HG02938 (cell line): Measurements from ENCODE around the gene WEE2.
"Not testable (repeated sequence)": the region's sequence is repeated elsewhere in the genome, so short reads cannot be mapped to it uniquely, and the experiment has no call there.

Experiments
- ATAC-seq: cut with Tn5 transposase; IDR thresholded peaks from one replicate; pipeline ENCODE4 v1.9.1; 2021; ENCODE audit warnings: mild to moderate bottlenecking, moderate library complexity; ENCODE audit not compliant: unreplicated experiment

The WEE2 gene

DNA sequence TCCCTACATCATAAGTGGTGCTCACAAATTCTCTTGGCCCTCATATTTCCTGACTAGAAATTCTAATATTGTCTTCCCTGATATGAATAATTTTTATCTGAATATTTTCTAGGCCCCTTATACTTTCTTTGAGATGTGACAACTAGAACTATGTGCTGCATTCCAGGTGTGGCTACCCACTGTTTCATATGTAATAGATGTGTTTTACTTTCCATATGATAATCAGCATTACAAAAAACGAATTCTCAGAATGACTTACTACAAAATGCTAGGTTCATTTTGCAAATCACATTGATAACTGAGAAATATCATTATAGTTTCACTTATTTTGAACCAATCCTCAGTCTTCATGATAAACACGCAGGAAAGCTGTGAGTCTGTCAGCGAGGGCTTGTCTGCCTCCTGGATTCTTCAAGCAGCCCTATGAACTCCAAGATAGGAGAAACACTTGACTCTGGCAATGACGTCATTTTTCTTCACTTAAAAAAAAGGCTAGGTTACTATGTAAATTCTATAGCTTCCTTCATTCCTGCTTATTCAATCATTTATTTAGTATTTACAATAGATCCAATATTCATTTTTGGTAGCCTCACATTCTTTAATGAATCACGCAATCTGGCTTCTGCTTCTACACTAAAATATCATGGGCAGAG lies 4.6 kb downstream of the WEE2 start:
- no peak for ATAC-seq

DNA sequence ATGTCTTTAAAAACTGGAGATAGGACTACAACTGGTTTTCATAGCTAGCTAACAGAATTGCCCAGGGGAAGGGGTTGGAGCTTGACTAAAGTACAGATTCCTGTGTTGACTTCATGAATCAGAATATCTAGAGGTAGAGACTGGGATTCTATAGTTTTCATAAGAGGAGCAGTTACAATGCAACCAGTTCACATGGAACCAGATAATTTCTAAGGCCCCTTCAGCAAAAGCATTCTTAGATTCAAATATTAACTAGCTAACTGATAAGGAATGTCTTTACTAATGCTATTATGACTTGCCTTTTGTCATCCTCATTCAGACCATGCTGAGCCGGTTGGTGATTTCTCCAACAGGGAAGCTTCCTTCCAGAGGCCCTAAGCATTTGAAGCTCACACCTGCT lies 5.7 kb downstream of the WEE2 start:
- ATAC-seq: no peak

DNA sequence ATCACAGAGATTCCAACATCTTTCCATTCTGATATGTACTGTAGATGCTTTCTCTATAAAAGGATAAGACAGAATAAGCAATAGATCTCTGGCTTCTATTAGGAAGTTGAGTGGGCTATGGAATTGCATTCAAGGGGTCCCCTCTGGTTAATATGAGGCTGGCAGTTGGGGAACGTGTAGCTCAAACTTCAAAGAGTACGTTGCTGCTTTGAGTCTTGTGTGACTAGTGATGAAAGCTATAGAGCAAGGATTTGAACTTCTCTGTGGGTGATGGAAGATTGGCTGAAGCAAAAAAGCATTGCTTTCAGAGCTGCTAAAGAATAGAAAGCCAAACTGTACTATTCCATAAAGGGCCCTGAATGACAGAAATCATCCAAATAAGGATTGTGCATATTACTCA lies 6.4 kb downstream of the WEE2 start:
- no peak for ATAC-seq

DNA sequence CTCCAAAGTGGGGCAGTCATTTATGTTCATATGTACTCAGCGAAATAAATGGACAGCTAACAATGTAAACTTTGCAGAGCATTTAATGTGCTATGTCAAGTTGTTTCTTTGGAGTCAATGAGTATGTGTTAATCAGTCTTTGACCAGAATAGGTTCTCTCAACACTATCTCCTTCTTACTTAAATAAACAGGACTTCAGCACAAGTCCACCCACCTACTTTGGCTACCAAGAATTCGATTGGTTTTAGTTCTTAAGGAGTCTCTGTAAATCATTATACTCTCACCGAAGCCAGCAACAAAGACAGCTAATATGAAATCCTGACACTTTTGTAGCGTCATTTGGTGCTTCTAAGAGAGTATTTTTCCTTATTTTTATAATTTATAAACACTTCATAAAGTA lies 6.9 kb downstream of the WEE2 start:
- no peak for ATAC-seq

DNA sequence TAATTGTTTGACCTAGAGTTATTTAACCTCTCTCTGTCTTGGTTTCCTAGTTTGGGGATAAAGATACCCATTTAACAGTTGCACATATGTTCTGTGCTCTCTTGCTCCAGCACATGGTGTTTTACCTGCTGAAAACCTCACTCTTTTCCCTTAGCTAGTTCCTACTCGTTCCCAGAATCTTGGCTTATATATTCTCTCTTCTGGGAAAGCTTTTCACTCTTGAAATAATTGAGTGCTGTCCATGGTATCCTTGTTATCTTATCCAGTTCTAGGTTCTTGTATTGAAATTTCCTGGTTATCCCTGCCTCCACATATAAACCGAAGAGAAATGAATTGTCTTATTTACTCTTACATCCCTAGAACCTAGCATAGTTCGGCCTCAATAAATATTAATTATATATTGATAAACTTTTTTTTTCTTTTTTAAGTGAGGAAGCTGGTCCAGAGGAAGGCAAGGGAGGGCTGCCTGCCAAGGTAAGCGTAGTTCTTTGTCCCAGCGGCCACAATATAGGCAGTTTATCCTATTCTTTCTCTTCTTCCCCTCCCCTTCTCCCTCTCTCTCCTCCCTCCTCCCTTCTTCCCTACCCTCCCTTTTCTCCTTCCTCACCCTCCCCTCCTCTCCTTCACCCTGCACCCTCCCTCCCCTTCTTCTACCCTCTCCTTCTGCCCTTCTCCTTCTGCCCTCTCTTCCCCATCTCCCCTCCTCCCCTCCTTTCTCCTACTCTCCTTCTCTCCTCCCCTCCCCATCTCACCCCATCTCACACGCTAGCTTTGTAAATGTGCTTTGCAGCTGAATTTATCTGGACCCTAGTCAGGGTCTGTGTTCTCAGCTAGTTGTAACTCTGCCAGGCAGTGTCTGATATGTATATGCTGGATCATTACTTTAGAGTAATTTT lies 7.9 kb downstream of the WEE2 start:
- no peak for ATAC-seq

DNA sequence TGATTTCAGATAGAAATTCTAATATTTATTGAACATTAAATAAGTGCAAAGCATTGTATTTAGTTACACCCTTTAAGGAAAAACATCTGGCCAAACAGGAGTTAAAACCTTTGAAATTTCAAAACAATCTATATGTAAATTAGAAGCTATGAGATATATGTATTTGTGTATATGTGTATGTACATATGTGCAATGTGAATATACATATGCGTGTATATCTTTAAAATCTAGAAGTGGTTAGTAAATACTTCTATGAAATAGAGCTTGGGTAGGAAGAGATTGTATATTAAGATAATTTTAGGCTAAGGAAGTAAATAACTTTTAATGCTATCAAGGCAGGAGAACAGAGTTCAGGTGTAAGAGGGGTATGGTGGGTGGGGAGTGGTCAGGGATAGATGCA lies 9.3 kb downstream of the WEE2 start:
- no peak for ATAC-seq

DNA sequence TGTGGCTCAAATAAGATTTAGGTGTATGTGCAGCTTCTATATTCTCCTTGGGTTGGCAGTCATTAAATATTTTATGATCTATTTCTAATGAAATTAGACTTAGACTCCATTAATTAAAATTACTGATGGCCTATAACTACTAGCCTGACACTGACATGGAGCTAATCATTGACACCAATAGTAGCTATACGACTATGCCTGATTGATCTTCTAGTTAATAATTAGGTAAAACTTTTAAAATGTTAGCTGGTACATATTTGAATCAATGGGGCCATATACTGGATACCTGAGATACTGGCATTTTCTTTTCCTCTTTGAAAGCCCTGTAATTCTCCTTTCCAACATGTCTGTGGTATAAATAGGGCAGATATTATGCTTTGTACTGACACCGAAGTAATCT lies 14.4 kb downstream of the WEE2 start:
- ATAC-seq: peak; percentile 65

DNA sequence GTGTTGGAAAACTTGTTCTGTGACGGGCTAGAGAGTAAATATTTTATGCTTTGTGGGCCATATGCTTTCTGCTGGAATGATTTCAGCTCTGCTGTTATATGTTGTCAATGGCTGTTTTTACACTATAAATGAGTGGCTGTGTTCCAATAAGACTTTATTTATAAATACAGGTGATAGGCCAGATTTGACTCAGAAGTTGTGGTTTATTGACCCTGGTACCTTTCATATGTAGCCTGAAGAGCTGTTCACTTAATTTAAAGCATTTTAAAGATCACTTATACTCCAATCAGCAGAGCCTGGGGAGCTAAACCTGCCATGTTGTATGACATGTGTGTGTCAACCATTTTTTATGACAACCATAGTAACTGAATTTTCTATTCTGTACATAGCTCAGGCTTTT lies 20.9 kb downstream of the WEE2 start:
- ATAC-seq: no peak

DNA sequence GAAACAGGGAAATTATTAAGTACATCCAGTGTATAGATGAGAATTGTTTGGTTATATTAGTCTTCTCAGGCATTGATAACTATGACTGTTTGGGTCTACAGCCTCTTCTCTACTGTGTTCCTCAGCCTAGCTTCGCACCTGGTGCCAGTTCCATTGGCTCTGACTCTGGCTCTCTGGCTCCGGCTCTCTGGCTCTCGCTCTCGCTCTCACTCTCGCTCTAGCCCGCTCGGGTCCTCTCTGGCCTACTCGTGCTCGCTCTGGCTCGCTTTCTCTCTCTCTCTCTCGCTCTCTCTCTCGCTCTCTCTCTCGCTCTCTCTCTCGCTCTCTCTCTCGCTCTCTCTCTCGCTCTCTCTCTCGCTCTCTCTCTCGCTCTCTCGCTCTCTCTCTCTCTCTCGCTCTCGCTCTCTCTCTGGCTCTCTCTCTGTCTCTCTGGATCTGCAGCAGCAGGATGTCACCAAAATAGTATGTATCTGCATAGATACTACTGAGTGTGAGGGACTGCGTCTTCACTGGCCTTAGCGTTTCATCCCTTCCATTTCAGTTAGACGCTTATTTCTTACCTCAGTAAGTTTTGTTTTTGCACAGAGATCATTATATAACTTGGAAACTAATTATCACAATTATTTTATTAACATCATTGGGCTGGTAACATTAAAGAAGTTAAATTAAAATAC lies 23.5 kb downstream of the WEE2 start:
- no peak for ATAC-seq

DNA sequence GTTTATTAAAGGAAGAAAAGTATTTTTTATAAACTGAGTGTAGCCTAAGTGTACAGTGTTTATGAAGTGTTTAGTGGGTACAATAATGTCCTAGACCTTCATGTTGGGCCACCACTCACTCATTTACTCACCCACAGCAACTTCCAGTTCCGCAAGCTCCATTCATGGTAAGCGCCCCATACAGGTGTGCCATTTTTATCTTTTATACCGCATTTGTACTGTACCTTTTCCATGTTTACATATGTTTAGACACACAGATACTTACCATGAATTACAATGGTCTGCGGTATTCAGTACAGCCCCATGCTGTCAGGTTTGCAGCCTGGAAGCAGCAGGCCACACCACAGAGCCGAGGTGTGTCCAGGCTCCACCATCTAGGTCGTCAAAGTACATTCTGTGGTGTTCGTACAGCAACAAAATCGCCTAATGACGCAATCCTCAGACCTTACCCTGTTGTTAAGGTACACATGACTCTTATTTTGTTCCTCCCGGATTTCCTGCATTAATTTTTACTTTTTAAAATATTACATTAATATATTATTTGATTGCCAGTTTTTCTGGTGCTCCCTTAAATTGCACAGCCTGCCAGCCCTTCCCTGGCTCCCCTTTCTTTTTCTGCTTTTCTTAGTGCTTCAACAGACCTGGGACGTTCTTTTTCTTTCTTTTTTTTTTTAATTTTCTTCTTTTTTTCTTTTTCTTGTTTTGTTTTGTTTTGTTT lies 29.1 kb downstream of the WEE2 start:
- ATAC-seq: no peak

DNA sequence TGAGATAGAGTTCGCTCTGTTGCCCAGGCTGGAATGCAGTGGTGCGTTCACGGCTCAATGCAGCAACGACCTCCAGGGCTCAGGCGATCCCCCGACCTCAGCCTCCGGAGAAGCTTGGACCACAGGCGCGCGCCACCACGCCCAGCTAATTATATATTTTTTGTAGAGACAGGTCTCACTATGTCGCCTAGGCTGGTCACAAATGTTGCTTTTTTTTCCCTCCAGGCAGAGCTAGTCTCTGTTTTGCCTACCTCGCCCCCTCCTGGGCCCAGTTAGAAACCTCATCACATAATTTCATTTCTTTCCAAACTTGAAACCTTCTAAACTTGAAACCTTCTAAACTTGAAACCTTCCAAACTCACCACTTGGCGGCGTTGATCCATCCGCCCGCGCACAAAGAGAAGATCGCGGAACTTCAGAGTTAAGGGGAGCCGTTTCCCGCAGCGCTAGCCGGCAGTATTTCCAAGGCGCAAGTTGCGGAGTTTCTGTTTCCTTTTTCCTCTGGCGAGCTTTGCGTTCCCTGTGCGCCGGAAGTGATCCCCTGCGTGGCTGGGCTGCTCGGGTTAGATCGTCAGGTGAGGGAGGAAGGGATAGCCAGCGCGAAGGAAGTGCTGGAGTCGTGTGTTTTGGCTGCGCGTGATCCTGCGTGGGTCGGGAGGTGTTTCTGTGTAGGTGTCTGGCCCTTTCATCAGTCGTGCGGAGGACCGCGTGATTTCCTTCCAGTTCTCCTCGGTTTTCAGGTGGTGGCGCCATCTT lies 29.9 kb downstream of the WEE2 start, which contains the start of gene SSBP1:
TSS of gene SSBP1 (plus strand) at position 523 of the 756 bp plus-strand sequence. CDS start 809 bp downstream, outside the sequence.
- ATAC-seq: peak; percentile 89

DNA sequence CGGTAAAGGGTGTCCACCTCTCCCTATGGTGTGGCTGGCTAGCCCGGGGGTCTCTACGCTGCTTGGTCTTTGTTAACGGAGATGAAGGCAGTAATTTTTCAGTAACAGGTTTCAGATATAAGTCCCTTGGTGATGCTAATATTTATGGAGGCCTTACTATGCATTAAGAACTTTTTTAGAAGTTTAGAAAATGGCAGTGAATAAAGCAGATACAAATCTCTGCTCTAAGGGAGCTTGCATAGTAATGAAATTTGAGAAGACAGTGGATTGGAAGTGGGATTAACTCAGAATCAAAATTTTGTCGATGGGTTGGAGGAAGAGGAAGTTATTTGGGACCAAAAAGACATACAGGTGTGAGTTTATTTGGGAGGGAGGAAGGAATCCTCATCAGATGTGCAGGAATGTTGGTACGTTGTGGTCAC lies 30.4 kb downstream of the WEE2 start:
- ATAC-seq: no peak

DNA sequence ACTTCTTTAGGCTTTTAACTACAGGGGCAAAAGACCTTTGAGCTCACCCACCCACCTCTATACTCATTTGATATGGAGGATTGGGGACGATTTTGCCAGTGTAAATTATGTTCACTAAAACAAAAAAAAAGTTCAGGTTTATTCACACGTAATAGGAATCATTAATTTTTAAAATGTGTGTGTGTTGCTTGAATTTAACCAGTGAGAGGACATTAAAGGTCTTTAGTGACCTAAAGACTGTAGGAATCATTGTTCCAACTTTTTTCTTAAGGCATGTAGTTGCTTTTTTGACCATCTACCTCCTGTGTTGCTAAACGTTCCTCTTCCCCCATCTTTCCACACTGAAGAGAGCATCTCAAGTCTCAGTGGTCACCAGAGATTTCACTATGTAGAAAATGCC lies 31.1 kb downstream of the WEE2 start:
- no peak for ATAC-seq

DNA sequence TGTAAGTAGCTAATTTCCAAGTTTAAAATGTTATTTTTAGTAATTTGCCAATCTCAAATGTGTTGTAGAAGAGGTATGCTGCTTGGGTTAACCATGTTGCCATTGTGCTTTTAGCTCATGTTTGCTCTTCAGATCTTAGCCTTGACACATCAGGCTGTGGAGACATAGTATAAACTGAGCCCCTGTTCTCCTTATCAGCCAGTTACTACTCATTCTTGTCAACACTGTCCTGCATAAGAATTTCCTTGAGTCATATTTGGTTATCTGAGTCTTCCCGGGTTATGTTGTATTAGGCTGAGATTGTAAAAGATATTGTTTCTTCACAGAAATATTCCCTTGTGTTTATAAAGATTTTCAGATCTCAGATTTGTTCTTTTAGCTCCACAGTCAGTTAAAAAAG lies 34.1 kb downstream of the WEE2 start:
- no peak for ATAC-seq

DNA sequence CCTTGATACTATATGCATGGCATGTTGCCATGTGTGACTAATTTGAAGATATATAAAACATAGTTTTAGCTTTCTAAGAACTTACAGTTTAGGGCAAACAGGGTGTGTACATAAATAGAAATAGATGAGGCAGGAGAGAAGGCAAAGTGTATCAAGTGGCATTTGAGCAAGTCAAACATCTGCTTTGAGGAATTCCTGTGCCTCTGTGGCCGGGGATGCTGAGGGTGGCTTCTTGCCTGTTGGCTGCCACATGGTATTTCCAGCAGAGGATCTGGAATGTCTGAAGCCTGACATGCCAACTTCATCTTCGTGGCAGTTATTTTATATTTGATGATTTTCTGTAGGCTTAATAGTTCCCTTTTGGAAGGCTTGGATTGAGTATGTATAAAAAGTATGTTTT lies 36.0 kb downstream of the WEE2 start:
- ATAC-seq: no peak

DNA sequence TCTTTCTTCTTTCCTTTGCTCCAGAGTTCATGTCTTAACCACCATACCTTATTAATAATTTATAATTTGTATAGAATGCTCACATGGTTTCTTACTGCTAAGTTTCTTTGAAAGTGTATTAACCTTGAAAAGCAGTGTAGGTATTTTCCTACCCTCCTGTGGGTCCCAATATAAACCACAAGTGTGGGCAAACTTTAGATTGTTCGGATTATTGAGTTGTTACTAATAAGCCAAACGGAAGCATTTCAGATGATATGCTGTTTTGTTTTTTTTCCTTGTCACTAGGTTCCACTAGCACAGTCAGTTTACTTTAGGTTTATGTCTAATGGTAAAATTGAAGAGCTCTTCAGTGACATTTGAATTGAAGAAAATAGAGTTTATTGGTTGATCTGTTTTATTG lies 40.2 kb downstream of the WEE2 start:
- no peak for ATAC-seq

DNA sequence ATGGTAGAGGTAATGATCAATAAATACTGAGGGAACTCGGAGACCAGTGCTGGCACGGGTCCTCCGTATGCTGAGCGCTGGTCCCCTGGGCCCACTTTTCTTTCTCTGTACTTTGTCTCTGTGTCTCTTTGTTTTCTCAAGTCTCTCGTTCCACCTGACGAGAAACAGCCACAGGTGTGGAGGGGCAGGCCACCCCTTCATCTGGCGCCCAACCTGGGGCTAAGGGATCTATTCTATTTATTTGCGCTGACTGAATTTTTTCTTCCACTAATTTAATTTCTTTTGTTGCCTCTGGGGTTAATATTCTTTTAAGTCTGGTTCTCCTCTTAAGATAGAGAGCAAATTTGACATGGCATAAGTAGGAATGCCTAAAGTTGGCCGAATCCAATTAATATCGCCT lies 43.8 kb downstream of the WEE2 start:
- not testable (repeated sequence) for ATAC-seq

DNA sequence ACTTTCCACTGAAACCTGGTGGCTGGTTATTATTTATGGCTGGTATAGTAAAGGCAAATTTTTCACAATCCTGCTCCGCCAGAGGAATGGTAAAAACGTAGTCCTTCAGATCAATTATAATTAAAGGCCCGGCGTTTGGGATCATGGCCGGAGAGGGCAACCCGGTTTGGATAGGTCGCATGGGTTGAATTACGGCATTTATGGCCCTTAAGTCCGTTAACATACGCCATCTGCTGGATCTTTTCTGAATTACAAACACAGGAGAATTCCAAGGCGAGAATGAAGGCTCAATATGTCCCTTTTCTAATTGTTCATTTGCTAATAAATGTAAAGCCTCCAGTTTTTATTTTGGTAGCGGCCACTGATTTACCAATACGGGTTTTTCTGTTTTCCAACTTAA lies 44.5 kb downstream of the WEE2 start:
- ATAC-seq: no peak

DNA sequence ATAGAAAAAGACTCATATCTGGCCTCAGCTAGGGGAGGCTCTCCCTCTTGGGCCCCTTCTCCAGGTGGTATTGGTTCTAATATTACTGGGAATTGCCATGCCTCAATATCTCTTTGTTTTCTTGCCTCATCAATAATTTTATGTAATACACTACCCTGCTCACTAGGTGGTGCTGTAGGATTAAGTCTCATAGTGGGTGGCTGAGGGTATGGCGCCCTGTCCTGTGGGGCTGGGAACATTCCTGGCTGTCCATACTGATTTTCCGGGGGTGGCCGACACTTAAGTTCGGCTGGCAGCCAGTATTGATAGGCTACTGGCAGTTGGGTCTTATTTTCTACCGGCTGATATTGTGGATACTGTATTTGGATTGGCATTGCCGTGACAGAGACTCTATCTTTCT lies 46.8 kb downstream of the WEE2 start:
- no peak for ATAC-seq

DNA sequence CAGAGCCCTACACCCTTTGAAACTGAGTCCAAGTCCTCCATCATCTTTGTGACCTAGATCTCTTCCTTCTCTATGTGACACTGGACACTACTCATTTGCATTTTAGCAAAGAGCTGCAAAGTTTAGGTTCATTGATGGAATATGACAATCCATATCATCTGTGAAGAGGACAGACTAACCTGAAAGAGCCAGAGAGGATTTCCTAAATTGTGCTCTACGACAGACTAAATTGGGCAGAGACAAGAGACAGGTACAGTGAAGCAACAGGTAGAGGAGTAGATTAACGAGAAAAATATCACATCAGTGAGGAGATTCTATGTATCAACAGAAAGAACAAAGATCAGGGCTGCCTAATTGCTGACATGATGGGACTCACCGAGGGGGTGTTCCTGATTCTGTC lies 55.6 kb downstream of the WEE2 start, which contains the start of gene TAS2R3:
TSS of gene TAS2R3 (plus strand) at position 301 of the 400 bp plus-strand sequence. CDS start at position 363, 62 bp downstream.
- ATAC-seq: no peak
